Cerebellar cortex (tissue), 1 donor: ENCODE measurements around the gene PLEKHA5.

ENCODE experiments used
- DNase-seq: peaks from one replicate; pipeline ENCODE4 v3.0.0-alpha.2; 2015; ENCODE audit warnings: low spot score

Gene PLEKHA5

DNA sequence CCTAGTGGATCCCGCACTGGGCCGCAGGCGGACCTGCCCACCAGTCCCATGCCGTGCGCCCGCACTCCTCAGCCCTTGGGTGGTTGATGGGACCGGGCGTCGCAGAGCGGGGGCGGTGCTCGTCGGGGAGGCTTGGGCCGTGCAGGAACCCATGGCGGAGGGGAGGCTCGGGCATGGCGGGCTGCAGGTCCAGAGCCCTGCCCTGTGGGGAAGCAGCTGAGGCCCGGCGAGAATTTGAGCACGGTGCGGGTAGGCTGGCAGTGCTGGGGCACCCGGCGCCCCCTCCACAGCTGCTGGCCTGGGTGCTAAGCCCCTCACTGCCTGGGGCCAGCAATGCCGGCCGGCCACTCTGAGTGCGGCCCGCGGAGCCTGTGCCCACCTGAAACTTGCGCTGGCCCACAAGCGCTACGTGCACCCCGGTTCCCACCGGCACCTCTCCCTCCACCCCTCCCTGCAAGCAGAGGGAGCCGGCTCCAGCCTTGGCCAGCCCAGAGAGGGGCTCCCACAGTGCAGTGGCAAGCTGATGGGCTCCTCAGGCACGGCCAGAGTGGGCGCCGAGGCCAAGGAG, 100.8 kb downstream of the PLEKHA5 start:
- no peak for DNase-seq

DNA sequence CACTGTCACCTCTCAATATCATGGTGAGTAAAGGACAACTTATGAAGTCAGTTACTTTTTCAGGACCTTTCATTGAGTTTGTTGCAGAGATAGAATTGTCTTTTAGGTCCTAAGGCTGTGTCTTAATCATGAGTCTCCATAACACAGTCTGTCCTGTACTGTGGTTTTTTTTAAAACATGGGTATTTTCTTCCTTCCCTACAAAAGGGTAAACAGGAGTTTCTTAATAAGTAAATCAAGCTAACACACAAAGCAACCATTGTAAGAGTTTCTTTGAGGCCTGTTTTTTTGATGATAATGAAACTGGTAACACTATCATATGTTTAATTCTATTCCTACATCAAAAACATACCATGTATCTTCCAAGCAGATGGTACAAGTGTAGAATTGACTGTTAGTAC, 101.4 kb downstream of the PLEKHA5 start:
- DNase-seq, result no peak

DNA sequence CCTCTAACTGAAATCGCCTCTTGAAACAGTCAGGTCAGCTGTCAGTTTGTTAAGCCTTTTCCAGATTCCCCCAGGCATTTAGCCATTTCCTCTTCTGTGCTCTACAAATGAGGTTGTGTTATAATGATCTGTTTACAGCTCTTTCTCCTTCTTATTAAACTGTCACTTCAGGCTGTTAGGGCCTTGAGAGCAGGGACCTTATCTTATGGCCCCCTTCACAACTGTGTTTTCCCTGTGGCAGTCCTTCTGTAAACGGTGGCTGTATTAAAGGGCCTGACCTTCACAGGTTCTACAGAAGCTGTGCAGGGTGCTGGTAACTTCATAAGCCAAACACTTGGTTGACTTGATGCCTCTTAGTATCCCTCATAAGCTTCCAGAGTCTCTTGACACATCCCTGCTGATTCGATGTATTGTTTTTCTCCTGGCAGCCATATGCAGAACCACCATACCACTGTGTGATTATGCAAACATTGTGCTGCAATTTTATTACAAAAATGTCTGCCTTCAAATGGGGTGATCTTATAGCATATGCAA, 104.7 kb downstream of the PLEKHA5 start:
- no peak for DNase-seq

DNA sequence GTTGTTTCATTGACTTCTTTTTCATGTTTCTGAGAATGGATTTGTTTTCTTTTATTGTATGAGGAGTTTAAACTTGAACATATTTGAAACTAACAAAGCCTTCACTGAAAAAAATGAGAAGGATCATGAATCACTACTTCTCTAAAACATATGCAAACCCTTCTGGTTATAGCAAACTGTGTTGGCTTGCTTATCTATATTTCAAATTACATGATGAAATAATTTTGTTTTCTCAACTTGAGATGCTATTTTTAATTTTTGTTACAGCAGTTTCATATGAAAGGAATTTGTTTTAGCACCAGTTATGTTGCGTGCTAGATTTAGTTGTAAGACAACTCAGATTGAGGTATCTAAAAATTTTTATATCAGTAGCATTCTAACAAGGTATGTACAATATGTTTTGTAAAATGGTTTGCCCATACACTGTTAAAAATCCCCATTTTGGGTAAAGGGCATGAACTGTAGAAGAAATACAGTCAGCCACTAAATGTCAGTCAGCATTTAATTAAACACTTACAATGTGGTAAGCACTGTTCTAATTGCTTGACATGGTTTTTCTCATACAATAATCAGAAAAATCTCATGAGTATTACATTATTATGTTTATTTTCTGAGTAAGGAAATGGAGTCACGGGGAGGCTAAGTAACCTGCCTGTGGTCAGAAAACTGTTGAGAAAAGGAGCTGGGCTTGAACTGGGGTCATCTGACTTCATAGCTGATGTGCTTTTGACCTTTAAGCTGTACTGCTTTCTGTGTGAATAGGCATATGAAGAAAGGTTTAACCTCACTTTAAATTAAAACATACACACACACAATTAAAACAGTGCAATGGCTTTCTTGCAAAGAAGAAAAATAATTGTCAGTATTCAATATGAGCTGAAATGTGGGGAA, 105.7 kb downstream of the PLEKHA5 start:
- no peak for DNase-seq

DNA sequence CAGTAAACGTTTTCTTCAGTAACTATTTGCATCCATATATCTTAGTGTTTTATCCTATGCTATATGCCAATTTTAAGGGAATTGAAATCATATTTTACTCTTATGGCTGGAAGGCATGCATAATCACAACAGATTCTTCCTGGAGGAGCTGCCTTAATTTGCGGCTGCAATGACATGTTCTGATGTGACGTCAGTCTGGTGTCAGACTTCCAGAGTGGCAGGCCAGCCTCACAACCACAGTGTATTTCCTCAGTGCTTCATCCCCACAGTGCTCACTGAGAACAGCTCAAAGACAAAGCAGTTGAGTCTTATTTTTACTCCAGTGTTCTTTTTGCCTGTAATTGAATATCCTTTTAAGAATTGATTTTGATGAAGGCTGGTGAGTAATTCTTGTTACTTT, 107.1 kb downstream of the PLEKHA5 start:
- no peak for DNase-seq

DNA sequence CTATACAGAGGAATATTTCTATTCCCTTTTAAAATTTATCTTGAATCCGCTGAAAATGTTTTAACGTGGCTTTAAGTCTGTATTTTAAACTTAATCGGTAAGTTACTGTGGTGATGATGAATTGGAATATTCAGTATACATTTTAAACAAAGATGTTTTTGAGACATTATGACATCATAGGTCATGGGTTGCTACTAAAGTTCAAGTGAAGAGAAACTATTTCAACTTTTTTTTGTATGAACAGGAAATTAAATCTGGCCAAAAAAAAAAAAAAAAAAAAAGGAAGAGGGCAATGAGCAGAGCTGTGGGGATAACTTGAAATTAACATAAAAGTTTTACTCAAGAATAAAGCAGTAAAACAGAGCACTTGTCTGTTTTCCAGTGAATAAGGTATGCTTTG, 109.0 kb downstream of the PLEKHA5 start:
- no peak for DNase-seq

DNA sequence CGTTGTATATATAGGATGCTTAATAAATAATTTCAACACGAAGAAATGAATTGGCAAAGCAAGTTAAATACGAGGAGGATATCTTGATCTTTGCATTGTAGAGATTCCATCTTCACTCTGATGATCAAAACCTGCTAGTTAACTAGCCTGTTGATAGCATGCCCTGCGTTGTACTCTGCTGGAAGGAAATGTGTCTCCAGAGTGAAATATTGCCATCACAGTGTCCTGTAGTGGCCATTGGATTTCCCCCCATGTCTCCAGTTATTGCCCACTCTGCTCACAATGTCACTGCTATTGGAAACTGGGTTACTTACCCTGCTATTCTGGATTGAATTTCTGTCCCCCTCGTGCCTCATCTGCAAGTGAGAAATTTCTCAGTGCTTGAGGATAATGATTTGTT, 109.6 kb downstream of the PLEKHA5 start:
- DNase-seq, result no peak

DNA sequence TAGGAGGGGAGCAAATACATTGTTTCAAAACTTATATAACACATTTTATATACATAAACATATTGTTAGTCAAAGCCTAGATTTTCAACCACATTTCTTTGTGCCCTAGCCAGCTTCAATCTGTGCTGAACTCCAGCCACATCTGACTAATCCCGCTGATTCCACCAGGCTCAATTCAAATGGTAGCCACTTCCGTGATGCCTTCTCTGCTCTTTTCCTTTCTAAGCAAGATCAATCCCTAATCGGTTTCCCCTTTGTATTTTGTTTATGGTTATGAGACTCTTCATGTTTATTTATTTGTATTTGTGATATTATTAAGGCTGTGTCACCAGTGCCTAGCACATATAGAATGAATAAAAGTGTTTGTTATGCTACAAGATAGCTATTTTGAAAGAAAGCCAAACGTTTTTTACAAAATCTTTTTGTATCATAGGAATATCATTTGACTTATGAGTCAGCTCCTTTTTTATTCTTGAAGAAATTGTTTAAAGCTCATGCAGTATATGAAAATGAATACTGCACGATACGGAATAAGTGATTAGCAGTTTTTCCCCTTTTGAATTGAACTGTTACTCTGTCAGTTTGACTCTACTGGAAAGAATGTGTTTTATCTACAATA, 110.2 kb downstream of the PLEKHA5 start:
- DNase-seq, result no peak

DNA sequence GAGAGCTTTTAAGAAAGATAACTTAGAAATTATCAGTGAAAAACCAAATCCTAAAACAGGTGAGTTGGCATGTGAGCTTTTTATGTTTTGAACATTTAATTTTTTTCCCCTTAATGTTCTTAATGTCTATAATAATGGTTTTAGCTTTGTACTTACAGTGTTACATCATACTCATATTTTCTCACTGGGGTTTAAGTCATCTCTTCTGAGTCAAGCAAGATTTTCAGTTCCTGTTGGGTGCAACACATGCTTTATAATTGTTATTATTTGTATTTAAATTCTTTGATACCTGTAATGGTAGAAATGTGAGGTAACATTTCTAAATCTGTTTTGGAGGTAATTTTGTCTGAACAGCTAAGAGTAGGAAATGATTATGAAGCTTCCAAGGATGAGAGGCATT, 113.0 kb downstream of the PLEKHA5 start:
- DNase-seq, result no peak

DNA sequence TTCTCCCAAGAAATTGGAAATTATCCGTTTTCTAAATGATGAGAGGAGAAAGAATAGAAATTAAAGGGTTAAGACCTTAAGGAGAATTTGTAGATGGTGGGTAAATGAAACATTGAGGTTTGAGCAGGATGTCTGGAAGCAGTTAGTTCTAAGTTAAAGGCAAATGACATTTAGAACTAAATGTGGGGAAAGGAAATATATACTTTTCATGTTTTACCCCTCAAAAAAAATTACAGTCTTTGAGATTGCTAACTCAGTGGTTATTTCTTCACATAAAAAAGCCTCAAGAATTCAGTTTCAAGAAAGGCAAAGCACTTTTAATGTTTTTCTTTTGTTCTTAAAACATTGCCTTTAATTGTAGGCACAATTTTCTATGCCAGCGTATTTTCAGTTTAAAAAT, 114.0 kb downstream of the PLEKHA5 start:
- no peak for DNase-seq

DNA sequence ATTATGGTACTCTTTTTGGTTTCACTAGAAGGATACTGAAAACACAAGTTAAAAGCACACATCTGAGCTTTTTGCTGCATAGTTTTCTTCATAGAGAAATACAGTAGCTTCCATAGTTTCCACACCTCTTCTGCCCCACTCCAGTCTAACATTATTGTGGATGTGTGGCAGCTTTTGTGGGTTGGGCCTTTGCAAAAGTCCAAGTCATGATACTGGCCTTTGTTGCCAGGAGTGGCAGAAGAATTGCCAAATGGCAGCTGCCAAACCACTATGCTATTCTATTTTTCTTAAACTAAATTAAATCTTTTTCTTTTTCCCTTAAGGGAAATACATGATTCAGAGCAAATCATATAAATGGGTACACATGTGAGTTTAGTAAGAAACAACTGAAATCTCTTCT, 114.8 kb downstream of the PLEKHA5 start:
- no peak for DNase-seq

DNA sequence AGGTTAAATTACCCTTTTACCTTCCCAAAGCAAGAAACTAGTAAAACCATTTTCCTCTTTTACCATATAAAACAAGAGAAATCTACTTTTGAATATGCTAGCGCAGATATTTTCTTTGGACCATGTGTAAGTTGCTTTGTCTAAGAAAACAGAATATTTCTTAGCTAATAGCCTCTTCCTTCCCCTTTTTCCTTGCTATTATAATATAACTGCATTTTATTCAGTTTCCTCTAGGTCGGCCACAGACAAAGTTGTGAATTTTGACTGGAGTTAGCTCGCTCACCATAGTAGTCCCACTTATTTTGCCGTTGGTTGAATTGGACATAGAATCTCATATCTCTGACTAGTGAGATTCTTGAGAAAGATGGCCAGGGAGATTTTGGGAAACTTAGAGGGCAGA, 115.6 kb downstream of the PLEKHA5 start:
- no peak for DNase-seq

DNA sequence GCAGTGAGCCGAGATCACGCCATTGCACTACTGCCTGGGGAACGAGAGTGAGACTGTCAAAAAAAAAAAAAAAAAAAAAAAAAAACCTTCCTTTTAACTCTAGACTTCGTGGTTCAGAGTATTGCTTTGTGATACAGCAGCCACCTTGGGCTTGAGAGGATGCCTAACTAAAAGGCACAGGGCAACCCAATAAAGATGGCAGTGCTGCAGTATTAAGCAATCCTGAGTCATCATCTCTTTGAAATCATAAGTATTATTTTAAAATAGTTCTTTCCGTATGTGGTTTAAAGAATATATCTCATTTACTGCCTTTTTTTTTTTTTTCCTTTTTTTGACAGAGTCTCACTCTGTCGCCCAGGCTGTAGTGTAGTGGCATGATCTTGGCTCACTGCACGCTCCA, 116.1 kb downstream of the PLEKHA5 start:
- DNase-seq, result no peak

DNA sequence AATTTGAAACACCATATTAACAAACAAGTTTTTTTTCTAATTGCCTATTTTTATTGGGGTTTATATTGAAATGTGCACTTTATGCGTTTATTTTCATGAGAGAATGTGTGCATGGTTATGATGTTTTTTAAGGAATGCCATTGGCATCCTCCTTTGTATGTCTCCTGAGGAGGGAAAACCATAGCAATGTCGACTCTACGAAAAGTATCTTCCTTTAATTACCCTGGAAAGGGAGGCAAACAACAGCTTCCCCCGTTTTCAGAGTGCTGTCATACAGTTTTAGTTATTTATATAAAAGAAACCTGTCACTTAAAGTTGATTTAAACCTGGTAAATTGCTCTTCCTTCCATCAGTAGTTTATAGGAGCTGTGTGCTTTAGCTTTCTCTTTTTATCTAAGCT, 117.4 kb downstream of the PLEKHA5 start:
- no peak for DNase-seq

DNA sequence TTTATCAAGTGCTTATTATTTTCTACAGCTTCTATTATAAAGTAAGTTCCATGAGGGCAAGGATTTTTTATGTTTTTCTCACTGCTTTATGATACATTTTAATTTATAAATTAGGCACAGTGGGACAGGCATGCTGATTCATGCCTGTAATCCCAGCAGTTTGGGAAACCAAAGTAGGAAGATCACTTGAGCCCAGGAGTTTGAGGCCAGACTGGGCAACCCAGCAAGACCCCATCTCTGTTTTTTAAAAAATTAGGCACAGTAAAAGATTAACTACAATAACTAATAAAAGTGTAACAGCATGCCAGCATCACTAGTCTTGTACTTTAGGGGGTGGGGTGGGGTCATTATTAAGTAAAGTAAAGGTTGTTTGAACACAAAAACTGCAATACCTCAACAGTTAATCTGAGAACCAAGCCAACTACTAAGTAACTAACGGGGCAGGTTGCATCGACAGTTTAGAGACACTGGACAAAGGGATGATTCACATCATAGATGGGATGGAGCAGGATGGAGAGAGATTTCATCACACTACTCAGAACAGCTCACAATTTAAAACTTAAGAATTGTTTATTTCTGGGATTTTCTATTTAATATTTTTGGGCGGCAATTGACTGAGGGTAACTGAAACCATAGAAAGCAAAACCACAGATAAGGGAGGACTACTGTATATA, 119.5 kb downstream of the PLEKHA5 start:
- no peak for DNase-seq

DNA sequence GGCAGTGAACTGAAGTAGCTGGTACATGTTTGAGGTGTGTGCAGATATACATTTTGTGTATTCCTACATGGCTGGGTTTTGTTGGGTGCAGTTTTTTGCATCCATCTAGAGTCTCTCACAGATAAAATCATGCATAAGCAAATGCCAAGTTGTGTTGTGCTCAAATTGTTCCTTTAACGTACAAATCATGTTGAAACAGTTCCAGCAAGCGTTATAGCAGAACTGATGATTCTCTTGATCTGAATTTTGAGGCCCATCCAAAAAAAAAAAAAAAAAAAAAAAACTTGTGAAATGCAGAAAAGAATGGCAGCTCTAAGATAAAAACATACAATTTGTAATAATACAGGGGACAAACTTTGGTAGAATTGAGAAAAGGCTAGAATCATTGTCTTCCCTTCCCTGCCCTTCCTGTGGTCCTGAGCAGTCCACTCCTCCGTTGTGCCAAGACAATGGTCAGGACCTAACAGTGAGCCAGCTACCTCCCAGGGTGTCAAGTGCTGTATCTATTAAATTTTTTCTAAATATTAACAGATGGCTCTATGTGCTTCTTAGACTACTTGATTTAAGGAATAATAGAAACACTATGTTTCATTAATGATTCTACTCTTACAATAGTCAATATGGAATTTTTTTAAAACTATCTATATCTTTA, 122.1 kb downstream of the PLEKHA5 start:
- DNase-seq, result peak; percentile 24

DNA sequence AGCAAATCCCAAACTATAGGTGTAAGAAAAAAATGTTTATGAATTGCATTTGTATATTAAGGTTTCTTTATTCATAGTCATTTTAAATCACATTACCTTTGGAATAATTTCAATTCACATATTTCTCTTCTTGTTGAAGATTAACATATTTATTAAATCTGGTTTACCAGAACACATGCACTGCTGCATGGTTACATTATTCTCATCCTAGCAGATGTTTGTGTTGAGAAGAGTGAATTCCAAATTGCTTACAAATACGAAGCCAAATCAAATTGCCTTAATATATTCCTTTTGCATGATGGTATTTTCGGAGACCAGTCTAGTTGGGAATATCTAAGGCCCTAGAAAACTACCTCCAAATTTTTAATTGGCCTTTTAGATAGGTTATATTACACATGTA, 130.6 kb downstream of the PLEKHA5 start:
- DNase-seq, result no peak

DNA sequence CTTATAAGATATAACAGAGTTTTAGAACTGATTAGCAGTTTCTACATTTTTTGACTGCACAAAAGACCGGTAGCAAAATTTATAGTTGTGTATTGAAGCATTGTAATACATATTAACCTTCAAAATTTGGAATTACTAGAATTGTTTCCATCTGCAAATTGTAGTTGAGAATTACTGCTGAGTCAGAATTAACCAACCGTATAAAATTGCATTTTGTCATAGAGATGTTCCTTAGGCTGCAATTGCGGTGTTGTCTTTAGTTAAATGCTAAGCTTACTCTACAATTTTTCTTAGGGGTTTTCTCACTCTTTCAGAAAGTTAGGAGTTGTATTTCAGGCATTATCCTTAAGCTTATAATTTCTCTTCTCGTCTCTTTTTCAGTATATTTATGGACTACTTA, 132.2 kb downstream of the PLEKHA5 start:
- no peak for DNase-seq

DNA sequence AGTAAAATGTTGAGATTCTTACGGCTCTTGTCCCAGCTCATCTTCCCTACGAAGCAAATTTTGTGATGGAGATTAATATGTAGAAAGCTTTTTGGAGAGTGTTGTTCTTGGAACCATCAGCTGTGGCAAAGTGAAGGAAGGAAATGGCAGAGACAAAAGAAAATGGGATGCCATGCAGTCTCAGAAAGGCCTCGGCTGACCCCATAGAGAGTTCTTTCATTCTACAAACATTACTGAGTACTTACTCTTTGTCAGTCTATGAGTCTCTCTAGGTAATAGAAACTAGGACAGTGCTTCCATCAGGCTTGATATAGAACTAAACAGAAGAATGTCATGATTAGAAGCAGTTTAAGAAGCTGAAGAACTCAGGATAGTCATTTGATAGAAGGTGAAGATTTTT, 134.1 kb downstream of the PLEKHA5 start:
- no peak for DNase-seq

DNA sequence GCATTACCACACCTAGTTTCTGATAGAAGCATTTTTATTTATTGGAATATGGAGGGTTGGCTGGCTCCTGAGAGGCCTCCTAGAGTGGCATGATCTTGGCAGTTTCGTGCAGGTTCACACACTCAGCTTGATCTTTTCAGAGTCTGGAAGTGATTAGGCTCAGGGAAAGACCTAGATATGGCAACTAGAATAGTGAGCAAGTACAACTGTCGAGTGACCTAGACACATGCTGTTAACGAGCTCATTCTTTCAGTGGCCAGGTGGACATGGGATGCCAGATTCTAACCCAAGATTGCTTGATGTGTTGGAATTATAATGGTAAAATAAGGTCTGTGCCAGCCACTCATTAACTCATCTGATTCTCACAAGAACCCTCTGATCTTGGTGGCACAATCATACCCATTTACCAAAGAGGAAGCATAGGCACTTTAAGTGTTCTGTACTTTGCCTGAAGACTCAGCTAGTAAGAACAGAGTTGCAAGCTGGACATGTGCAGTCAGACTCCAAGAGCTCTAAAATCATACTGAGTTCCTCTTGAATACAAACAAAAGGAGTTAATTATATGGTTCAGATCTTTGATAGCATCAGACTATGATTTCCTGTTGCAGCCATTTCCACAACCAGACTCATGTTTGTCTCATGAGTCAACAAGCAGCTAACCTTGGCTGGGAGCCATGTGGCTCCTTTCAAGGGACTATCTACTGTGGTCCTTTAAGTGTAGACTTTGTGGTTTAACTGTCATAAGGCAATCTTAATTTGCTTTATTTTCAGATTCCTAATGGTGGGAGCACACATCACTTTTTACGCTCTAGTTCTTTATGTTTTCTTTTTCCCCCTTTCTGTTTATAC, 144.2 kb downstream of the PLEKHA5 start:
- no peak for DNase-seq

DNA sequence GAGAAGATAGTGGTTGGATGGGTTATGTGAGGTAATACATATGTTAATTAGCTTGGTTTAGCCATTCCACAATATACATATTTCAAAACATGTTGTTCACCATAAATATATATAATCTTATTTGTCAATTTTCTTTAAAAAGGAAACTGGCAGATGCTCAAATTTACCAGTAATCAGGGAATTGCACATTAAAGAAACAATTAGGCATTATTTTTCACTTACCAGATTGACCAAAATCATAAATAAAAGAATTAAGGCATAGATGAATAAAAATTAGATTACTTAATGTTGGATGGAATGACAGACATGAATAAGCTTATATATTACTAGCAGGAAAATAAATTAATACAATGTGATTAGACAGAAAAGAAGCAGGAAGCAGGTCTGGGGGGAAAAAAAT, 147.2 kb downstream of the PLEKHA5 start:
- no peak for DNase-seq
